ENCODE results near the gene ATP1A1. TPM values are rescaled to one million over a fixed set of nuclear protein-coding genes. Genes with fewer than 3 reads are reported as not detected.

ATP1A1 gene
- total and polyA plus RNA-seq, 2 donors (not counting 3 experiments of a cell fraction or from before 2014, with no cell fraction given) = 263 to 325 TPM

DNA sequence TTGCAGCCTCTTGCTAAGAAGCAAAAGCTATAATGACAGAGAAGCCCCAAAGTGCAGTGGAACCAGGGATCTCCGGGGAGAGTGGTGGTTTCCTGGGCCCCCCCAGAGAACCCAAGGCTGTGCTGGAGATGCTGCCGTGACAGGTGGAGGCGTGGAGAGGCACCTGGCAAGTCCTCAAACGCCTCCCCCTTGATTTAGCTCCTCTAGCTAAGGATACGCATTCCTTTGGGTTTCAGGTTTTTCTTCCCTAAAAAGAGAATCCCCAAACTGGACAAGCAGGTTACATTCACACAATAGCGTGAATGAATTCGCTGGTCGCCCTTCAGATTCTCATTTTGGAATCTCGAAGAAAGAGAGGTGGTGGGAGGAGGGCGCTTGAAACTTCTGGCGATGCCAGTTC is 853 bp upstream of the ATP1A1 start:
- POLR2A ChIA-PET = no interaction called here
- H3K27ac ChIP-seq (ENCODE audit: insufficient read depth, low read depth, low read length) = no peak overlapping the region
- DNase-seq (ENCODE audit: low read depth, low spot score) = no peak
- peaks cover 38% of the 10 kb centered on the region for H3K79me2 ChIP-seq (ENCODE audit: control insufficient read depth, insufficient read depth, low read length)
- intact Hi-C loops (cut with micrococcal nuclease) (loop anchor here (5.0 kb wide), 1 partner anchor 200 kb away; the partner anchor contains the start of gene CD58), dilution Hi-C loops (cut with MboI; ENCODE audit: extremely low pct_ligation_motif_present, low sequenced_read_pairs) (no loop called here)
- H3K4me3 ChIP-seq (replicated peaks in 1 of 3; ENCODE audit: insufficient read depth in 1 of 3, low read depth in 1 of 3, low read length in 3 of 3) = peak overlapping the region in 2 of 3 experiments; percentile 33 to 96
- CTCF ChIA-PET = interaction anchor here (1.3 to 2.3 kb wide), 2 partner anchors 9 to 113 kb away, joined by 5 to 11 read pairs; no protein-coding TSS in a partner anchor
- H3K27me3 ChIP-seq (ENCODE audit: control insufficient read depth in 2 of 2, insufficient read depth in 2 of 2, low read length in 2 of 2) = peaks cover 12 to 28% of the 10 kb centered on the region in 2 experiments
- H3K36me3 ChIP-seq (ENCODE audit: control insufficient read depth in 2 of 2, extremely low read depth in 1 of 2, insufficient read depth in 2 of 2, low read length in 2 of 2) = no peaks in the 10 kb centered on the region
- H4K20me1 ChIP-seq (replicated peaks; ENCODE audit: control insufficient read depth, extremely low read depth, insufficient read depth, low read length) = no peaks in the 10 kb centered on the region
- TF ChIP-seq FOS (IDR thresholded peaks at IDR 0.05; ENCODE audit: borderline replicate concordance, insufficient read depth, low read length) = no peak
- no peak for TF ChIP-seq GATA2 (IDR thresholded peaks at IDR 0.05; ENCODE audit: insufficient read depth, insufficient read length, low read depth, low read length)
- TF ChIP-seq, protein P1, sequence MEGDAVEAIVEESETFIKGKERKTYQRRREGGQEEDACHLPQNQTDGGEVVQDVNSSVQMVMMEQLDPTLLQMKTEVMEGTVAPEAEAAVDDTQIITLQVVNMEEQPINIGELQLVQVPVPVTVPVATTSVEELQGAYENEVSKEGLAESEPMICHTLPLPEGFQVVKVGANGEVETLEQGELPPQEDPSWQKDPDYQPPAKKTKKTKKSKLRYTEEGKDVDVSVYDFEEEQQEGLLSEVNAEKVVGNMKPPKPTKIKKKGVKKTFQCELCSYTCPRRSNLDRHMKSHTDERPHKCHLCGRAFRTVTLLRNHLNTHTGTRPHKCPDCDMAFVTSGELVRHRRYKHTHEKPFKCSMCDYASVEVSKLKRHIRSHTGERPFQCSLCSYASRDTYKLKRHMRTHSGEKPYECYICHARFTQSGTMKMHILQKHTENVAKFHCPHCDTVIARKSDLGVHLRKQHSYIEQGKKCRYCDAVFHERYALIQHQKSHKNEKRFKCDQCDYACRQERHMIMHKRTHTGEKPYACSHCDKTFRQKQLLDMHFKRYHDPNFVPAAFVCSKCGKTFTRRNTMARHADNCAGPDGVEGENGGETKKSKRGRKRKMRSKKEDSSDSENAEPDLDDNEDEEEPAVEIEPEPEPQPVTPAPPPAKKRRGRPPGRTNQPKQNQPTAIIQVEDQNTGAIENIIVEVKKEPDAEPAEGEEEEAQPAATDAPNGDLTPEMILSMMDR (IDR thresholded peaks at IDR 0.05; ENCODE audit: extremely low read depth in 1 of 2, insufficient read depth in 1 of 2, low read depth in 1 of 2, low read length in 2 of 2) = no peak
- no peak for TF ChIP-seq POLR2A (IDR thresholded peaks at IDR 0.05; ENCODE audit: low read depth, low read length)
- TF ChIP-seq POLR2AphosphoS5 (IDR thresholded peaks at IDR 0.05; ENCODE audit: insufficient read depth, low read depth, low read length) = no peak
- TF ChIP-seq EZH2 (IDR thresholded peaks at IDR 0.05; ENCODE audit: borderline replicate concordance, low read depth, low read length, severe bottlenecking) = no peak
- no peak for TF ChIP-seq JUN (IDR thresholded peaks at IDR 0.05; ENCODE audit: borderline replicate concordance, insufficient read depth, insufficient read length, low read depth)
- TF ChIP-seq, protein P2, sequence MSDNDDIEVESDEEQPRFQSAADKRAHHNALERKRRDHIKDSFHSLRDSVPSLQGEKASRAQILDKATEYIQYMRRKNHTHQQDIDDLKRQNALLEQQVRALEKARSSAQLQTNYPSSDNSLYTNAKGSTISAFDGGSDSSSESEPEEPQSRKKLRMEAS (IDR thresholded peaks at IDR 0.05; ENCODE audit: insufficient read depth, insufficient read length) = no peak
- TF ChIP-seq MYC (IDR thresholded peaks at IDR 0.05; ENCODE audit: low read depth, low read length) = no peak
- H2AFZ ChIP-seq (ENCODE audit: low read depth, low read length) = peak overlapping the region; percentile 89
- H3K4me1 ChIP-seq (ENCODE audit: control insufficient read depth, extremely low read depth, insufficient read depth, low read length) = peaks cover 31% of the 10 kb centered on the region
- H3K9ac ChIP-seq (replicated peaks; ENCODE audit: extremely low read depth, insufficient read depth, low read length) = peak overlapping the region; percentile 25
- FAIRE-seq = no peak
- no peaks in the 10 kb centered on the region for H3K9me3 ChIP-seq (replicated peaks; ENCODE audit: control insufficient read depth, insufficient read depth, low read length)
- H3K9me1 ChIP-seq (replicated peaks; ENCODE audit: control insufficient read depth, extremely low read depth, insufficient read depth, low read length) = no peaks in the 10 kb centered on the region
- peak overlapping the region; percentile 65 for H3K4me2 ChIP-seq (ENCODE audit: insufficient read depth, low read length)
- BruUV-seq (replicated peaks) = no TSS peak
